ENCODE data around the gene TEAD3. TPM values are rescaled to one million over a fixed set of nuclear protein-coding genes. Genes with fewer than 3 reads are reported as not detected.

The TEAD3 gene
- total RNA-seq, 1 donor = 11.6 TPM

DNA sequence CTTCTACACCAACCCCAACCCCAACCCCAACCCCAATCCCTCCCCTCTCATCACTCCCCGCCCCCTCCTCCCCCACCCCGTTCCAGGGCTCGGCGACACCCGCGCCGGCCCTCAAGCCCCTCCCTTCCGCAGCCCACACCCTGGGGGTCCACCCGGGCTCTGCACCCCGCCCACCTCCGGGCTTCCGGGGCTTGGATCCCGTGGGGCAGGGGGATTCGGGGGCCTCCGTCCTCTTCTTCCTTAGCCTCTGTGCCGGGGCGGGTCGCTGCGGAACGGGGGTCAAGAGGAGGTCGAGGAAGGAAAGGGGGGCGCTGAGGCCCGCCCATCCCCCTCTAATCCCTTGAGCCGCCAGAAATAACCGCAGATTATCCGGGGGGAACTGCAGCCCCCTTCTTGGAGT lies 15.1 kb upstream of the TEAD3 start:
- DNase-seq (ENCODE audit: low read depth) = no peak
- TF ChIP-seq, protein P1, sequence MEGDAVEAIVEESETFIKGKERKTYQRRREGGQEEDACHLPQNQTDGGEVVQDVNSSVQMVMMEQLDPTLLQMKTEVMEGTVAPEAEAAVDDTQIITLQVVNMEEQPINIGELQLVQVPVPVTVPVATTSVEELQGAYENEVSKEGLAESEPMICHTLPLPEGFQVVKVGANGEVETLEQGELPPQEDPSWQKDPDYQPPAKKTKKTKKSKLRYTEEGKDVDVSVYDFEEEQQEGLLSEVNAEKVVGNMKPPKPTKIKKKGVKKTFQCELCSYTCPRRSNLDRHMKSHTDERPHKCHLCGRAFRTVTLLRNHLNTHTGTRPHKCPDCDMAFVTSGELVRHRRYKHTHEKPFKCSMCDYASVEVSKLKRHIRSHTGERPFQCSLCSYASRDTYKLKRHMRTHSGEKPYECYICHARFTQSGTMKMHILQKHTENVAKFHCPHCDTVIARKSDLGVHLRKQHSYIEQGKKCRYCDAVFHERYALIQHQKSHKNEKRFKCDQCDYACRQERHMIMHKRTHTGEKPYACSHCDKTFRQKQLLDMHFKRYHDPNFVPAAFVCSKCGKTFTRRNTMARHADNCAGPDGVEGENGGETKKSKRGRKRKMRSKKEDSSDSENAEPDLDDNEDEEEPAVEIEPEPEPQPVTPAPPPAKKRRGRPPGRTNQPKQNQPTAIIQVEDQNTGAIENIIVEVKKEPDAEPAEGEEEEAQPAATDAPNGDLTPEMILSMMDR (IDR thresholded peaks at IDR 0.05; ENCODE audit: insufficient read depth, low read length) = no peak
- H3K4me3 ChIP-seq (ENCODE audit: low read depth, low read length) = no peak overlapping the region

- H3K4me3 ChIP-seq (ENCODE audit: low read depth, low read length) = no peak overlapping the region
- TF ChIP-seq, protein P1 (IDR thresholded peaks at IDR 0.05; ENCODE audit: insufficient read depth, low read length) = no peak
- no peak for DNase-seq (ENCODE audit: low read depth)
Observed at GRCh38 chr6:35511562-35511941, 14.7 kb upstream of the TEAD3 start.

DNA sequence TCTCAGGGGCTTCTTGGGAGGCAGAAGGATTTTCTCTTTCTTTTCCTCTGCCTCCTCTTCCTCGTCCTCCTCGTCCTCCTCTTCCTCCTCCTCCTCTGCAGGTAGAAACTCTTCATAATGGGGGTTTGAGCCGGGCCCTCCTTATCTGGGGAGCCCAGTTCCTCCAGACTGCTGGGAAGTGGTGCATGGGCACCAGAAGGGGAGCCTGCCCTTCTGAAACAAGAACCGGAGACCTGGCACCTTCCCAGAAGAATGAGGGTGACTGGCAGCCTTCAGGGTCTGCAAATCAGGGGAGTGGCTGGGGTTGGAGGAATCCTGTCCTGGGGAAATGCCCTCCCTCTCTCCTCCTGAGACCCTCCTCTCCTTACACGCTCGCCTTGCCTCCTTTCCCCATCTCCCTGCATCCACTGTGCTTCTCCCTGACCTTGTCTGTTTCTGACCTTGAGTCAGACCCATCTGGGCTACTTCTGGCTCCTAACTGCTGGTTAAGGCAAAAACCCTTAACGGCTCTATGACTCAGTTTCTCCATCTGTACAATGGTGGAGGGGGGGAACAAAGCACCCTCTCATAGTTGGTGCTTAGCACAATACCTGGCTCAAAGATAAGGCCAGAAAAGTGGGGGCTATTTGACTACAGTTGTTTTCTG lies 14.2 kb upstream of the TEAD3 start:
- TF ChIP-seq, protein P1 (IDR thresholded peaks at IDR 0.05; ENCODE audit: insufficient read depth, low read length) = no peak
- H3K4me3 ChIP-seq (ENCODE audit: low read depth, low read length) = no peak overlapping the region
- DNase-seq (ENCODE audit: low read depth) = no peak

GRCh38 chr6:35508542-35508941 lies 11.7 kb upstream of the TEAD3 start:
- TF ChIP-seq, protein P1 (IDR thresholded peaks at IDR 0.05; ENCODE audit: insufficient read depth, low read length) = no peak
- no peak overlapping the region for H3K4me3 ChIP-seq (ENCODE audit: low read depth, low read length)
- no peak for DNase-seq (ENCODE audit: low read depth)

- H3K4me3 ChIP-seq (ENCODE audit: low read depth, low read length) = no peak overlapping the region
- TF ChIP-seq, protein P1 (IDR thresholded peaks at IDR 0.05; ENCODE audit: insufficient read depth, low read length) = no peak
- no peak for DNase-seq (ENCODE audit: low read depth)
Observed at GRCh38 chr6:35508027-35508426, 11.1 kb upstream of the TEAD3 start.

GRCh38 chr6:35507221-35507620 lies 10.3 kb upstream of the TEAD3 start:
- no peak overlapping the region for H3K4me3 ChIP-seq (ENCODE audit: low read depth, low read length)
- DNase-seq (ENCODE audit: low read depth) = no peak
- TF ChIP-seq, protein P1 (IDR thresholded peaks at IDR 0.05; ENCODE audit: insufficient read depth, low read length) = no peak

GRCh38 chr6:35506536-35506935 lies 9.7 kb upstream of the TEAD3 start:
- no peak for DNase-seq (ENCODE audit: low read depth)
- no peak overlapping the region for H3K4me3 ChIP-seq (ENCODE audit: low read depth, low read length)
- TF ChIP-seq, protein P1 (IDR thresholded peaks at IDR 0.05; ENCODE audit: insufficient read depth, low read length) = no peak
